Neural progenitor cell (in vitro differentiated cells): ENCODE results near the gene KIAA0232. TPM values are rescaled to one million over a fixed set of nuclear protein-coding genes. Genes with fewer than 3 reads are reported as not detected.

Source experiments
- DNase-seq: peaks from one replicate; pipeline ENCODE4 v3.0.0-alpha.2; 2016; ENCODE audit warnings: low spot score
- H2AFZ ChIP-seq: fragments of 200-600 bp; sonication (generic); replicated peaks from 2 replicates; pipeline ENCODE4 v1.6.1; 2016; ENCODE audit warnings: antibody characterized with exemption
- H3F3A ChIP-seq: fragments of 200-600 bp; sonication (generic); 2 replicates; pipeline ENCODE4 v1.6.1; 2016; ENCODE audit warnings: antibody characterized with exemption, low read depth
- H3K27ac ChIP-seq: fragments of 200-600 bp; sonication (generic); 2 replicates; pipeline ENCODE4 v1.5.1; 2016; ENCODE audit warnings: mild to moderate bottlenecking
- H3K27me3 ChIP-seq: fragments of 200-600 bp; sonication (generic); 2 replicates; pipeline ENCODE4 v1.6.1; 2016; ENCODE audit warnings: mild to moderate bottlenecking, moderate library complexity
- H3K36me3 ChIP-seq: fragments of 200-600 bp; sonication (generic); 2 replicates; pipeline ENCODE4 v1.5.1; 2016
- H3K4me1 ChIP-seq: fragments of 200-600 bp; sonication (generic); 2 replicates; pipeline ENCODE4 v1.6.1; 2016; ENCODE audit warnings: mixed run types
- H3K4me2 ChIP-seq: fragments of 200-600 bp; sonication (generic); 2 replicates; pipeline ENCODE4 v1.6.1; 2016
- H3K4me3 ChIP-seq: fragments of 200-600 bp; sonication (generic); 2 replicates; pipeline ENCODE4 v1.5.1; 2016
- H3K79me2 ChIP-seq: fragments of 200-600 bp; sonication (generic); 2 replicates; pipeline ENCODE4 v1.6.1; 2016; ENCODE audit warnings: low read depth
- H3K9ac ChIP-seq: fragments of 200-600 bp; sonication (generic); 2 replicates; pipeline ENCODE4 v1.6.1; 2016
- H3K9me3 ChIP-seq: fragments of 200-600 bp; sonication (generic); 2 replicates; pipeline ENCODE4 v1.5.1; 2016; ENCODE audit warnings: low read depth
- H4K20me1 ChIP-seq: fragments of 200-600 bp; sonication (generic); 2 replicates; pipeline ENCODE4 v1.6.1; 2016; ENCODE audit warnings: low read depth
- H3K27ac Mint-ChIP-seq: 3 replicates; pipeline ENCODE4 v1.8.0; 2021; ENCODE audit warnings: mixed read lengths
- H3K27me3 Mint-ChIP-seq: 2 replicates; pipeline ENCODE4 v1.8.0; 2022; ENCODE audit warnings: low read depth, mild to moderate bottlenecking, inconsistent platforms, moderate library complexity, mixed read lengths; ENCODE audit not compliant: insufficient read depth
- H3K36me3 Mint-ChIP-seq: 3 replicates; pipeline ENCODE4 v1.8.0; 2021; ENCODE audit warnings: mixed read lengths
- H3K4me1 Mint-ChIP-seq: 3 replicates; pipeline ENCODE4 v1.8.0; 2021; ENCODE audit warnings: mixed read lengths
- H3K4me3 Mint-ChIP-seq: 3 replicates; pipeline ENCODE4 v1.8.0; 2021; ENCODE audit warnings: mild to moderate bottlenecking, moderate library complexity, mixed read lengths
- H3K9me3 Mint-ChIP-seq: 3 replicates; pipeline ENCODE4 v1.8.0; 2020; ENCODE audit warnings: mixed read lengths
- EZH2 ChIP-seq: fragments of 200-600 bp; sonication (generic); IDR thresholded peaks from 2 replicates; pipeline ENCODE4 v1.6.1; 2017; ENCODE audit warnings: antibody characterized with exemption, mild to moderate bottlenecking, moderate library complexity
- EZH2phosphoT487 ChIP-seq: fragments of 200-600 bp; sonication (generic); IDR thresholded peaks from 2 replicates; pipeline ENCODE4 v1.6.1; 2017; ENCODE audit warnings: antibody characterized with exemption
- total RNA-seq: library from RNA; depleted of rRNA; stranded (reverse); fragments of >200 nt; gene quantifications from 2 replicates; pipeline ENCODE4 v1.2.3, GENCODE V29; 2015; ENCODE audit warnings: low replicate concordance
- TF ChIP-seq, protein P1 (sequence below): fragments of 200-600 bp; sonication (generic); IDR thresholded peaks from 2 replicates; pipeline ENCODE4 v1.5.1; 2017; ENCODE audit warnings: antibody characterized with exemption, mild to moderate bottlenecking

Gene KIAA0232
- total RNA-seq, 1 donor from 2014 or later, result 42.9 TPM

DNA sequence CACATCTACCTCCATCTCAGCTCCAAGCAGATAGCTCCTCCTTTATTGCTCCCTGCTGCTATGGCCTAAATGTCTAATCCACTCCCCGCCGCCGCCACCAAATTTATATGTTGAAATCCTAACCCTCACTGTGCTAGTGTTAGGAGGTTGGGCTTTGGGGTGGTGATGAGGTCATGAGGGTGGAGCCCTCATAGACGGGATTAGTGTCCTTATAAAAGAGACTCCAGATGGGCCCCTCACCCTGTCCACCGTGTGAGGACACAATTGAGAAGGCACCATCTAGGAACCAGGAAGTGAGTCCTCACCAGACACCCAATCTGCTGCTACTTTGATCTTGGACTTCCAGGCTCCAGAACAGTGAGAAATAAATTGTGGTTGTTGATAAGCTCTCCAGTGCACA lies 113.5 kb downstream of the KIAA0232 start:
- H3K4me1 ChIP-seq, result peaks cover 5% of the 10 kb centered on the region
- peaks cover 4% of the 10 kb centered on the region for H3K27me3 Mint-ChIP-seq

DNA sequence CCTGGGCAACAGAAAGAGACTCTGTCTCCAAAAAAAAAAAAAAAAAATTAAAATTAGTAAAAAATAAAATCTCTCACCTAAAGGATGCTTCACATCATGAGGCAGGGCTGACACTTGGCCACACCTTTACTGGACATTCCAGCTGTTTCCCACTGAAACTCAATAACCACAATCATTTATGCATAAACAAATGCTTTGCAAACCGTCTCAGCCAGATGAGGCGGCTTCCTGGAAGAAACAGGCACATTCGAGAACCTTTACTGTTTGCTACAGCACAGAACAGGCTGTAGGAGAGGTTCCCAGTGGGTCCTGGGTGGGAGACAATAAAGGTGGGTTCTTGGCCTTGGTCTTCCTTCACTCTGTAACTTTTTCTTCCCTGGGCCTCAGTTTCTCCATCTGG lies 116.2 kb downstream of the KIAA0232 start:
- H3K27ac ChIP-seq, result no peak overlapping the region
- no peak for DNase-seq
- H3K27me3 ChIP-seq, result no peaks in the 10 kb centered on the region
- TF ChIP-seq EZH2, result no peak
- no peak for TF ChIP-seq EZH2phosphoT487
- TF ChIP-seq, protein P1, sequence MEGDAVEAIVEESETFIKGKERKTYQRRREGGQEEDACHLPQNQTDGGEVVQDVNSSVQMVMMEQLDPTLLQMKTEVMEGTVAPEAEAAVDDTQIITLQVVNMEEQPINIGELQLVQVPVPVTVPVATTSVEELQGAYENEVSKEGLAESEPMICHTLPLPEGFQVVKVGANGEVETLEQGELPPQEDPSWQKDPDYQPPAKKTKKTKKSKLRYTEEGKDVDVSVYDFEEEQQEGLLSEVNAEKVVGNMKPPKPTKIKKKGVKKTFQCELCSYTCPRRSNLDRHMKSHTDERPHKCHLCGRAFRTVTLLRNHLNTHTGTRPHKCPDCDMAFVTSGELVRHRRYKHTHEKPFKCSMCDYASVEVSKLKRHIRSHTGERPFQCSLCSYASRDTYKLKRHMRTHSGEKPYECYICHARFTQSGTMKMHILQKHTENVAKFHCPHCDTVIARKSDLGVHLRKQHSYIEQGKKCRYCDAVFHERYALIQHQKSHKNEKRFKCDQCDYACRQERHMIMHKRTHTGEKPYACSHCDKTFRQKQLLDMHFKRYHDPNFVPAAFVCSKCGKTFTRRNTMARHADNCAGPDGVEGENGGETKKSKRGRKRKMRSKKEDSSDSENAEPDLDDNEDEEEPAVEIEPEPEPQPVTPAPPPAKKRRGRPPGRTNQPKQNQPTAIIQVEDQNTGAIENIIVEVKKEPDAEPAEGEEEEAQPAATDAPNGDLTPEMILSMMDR, result no peak
- H3K9ac ChIP-seq, result no peak overlapping the region
- no peak overlapping the region for H3K4me2 ChIP-seq
- H2AFZ ChIP-seq, result no peak overlapping the region
- H3K27ac Mint-ChIP-seq, result no peak overlapping the region
- no peaks in the 10 kb centered on the region for H4K20me1 ChIP-seq
- H3K4me1 ChIP-seq, result no peaks in the 10 kb centered on the region
- H3K27me3 Mint-ChIP-seq, result peaks cover 6% of the 10 kb centered on the region
- H3K36me3 Mint-ChIP-seq, result no peaks in the 10 kb centered on the region
- H3K9me3 ChIP-seq, result no peaks in the 10 kb centered on the region
- no peaks in the 10 kb centered on the region for H3F3A ChIP-seq
- peaks cover 2% of the 10 kb centered on the region for H3K9me3 Mint-ChIP-seq
- peaks cover 14% of the 10 kb centered on the region for H3K4me1 Mint-ChIP-seq
- H3K79me2 ChIP-seq, result no peaks in the 10 kb centered on the region
- H3K36me3 ChIP-seq, result no peaks in the 10 kb centered on the region
- no peak overlapping the region for H3K4me3 ChIP-seq
- H3K4me3 Mint-ChIP-seq, result no peak overlapping the region

More for the DNA sequence above, 113.5 kb downstream of the KIAA0232 start:
- Histone ChIP-seq H3K4me3 (no peak overlapping the region), H3K27me3 (no peaks in the 10 kb centered on the region), H3K9me3 (no peaks in the 10 kb centered on the region), H3F3A (no peaks in the 10 kb centered on the region), H3K4me2 (no peak overlapping the region), H2AFZ (no peak overlapping the region), H3K79me2 (no peaks in the 10 kb centered on the region), H3K36me3 (no peaks in the 10 kb centered on the region), H3K9ac (no peak overlapping the region), H3K27ac (no peak overlapping the region), H4K20me1 (no peaks in the 10 kb centered on the region)
- H3K4me1 Mint-ChIP-seq, result peaks cover 24% of the 10 kb centered on the region
- peak overlapping the region; percentile 3 for H3K27ac Mint-ChIP-seq
- H3K9me3 Mint-ChIP-seq, result peaks cover 2% of the 10 kb centered on the region
- TF ChIP-seq EZH2, result no peak
- TF ChIP-seq EZH2phosphoT487, result no peak
- TF ChIP-seq, protein P1, result no peak
- H3K36me3 Mint-ChIP-seq, result no peaks in the 10 kb centered on the region
- H3K4me3 Mint-ChIP-seq, result no peak overlapping the region
- DNase-seq, result no peak

DNA sequence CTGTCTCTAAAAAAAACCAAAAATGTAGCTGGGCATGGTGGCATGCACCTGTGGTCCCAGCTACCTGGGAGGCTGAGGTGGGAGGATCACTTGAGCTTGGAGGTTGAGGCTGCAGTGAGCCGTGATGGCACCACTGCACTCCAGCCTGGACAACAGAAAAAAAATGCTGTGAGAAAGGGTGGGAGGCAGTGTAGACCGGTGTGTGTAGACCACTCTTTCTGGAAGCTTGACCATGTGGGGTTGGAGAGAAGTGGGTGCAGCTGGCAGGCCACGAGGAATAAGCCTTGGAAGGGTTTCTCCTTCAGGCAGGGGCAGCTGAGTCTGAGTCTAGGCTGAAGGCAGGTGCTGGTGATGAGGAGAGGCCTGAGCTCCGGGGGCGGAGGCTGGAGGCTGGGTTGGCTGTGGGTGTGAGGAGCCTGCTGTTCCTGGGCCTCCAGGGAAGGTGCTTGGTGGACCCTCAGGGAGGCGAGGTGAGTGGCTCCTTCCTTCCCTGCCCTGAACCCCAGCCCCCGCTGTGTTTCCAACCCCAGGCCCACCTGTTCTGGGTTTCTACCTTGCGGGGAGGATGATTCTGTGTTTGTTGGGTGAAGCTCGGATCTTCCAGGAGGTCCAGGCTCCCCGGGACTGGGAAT lies 117.8 kb downstream of the KIAA0232 start:
- peaks cover 2% of the 10 kb centered on the region for H3K9me3 Mint-ChIP-seq
- Histone ChIP-seq H3K36me3 (no peaks in the 10 kb centered on the region), H3K9me3 (no peaks in the 10 kb centered on the region), H4K20me1 (no peaks in the 10 kb centered on the region), H3F3A (no peaks in the 10 kb centered on the region), H3K4me1 (no peaks in the 10 kb centered on the region), H3K4me2 (no peak overlapping the region), H2AFZ (no peak overlapping the region), H3K27me3 (no peaks in the 10 kb centered on the region), H3K27ac (no peak overlapping the region), H3K9ac (no peak overlapping the region), H3K79me2 (no peaks in the 10 kb centered on the region), H3K4me3 (no peak overlapping the region)
- H3K4me1 Mint-ChIP-seq, result peaks cover 14% of the 10 kb centered on the region
- no peak for TF ChIP-seq EZH2phosphoT487
- no peak for TF ChIP-seq EZH2
- TF ChIP-seq, protein P1, result no peak
- no peaks in the 10 kb centered on the region for H3K36me3 Mint-ChIP-seq
- peak overlapping the region; percentile 72 for H3K27ac Mint-ChIP-seq
- H3K27me3 Mint-ChIP-seq, result peaks cover 6% of the 10 kb centered on the region
- H3K4me3 Mint-ChIP-seq, result no peak overlapping the region
- DNase-seq, result no peak
